ENCODE data around the gene CCDC12. TPM values are rescaled to one million over a fixed set of nuclear protein-coding genes. Genes with fewer than 3 reads are reported as not detected.

Gene CCDC12
- polyA plus RNA-seq, 4 donors = 59.7 to 84.5 (median 76.0) TPM

- no peak for DNase-seq
Measured at GRCh38 chr3:46908986-46909534, 67.5 kb downstream of the CCDC12 start.

DNA sequence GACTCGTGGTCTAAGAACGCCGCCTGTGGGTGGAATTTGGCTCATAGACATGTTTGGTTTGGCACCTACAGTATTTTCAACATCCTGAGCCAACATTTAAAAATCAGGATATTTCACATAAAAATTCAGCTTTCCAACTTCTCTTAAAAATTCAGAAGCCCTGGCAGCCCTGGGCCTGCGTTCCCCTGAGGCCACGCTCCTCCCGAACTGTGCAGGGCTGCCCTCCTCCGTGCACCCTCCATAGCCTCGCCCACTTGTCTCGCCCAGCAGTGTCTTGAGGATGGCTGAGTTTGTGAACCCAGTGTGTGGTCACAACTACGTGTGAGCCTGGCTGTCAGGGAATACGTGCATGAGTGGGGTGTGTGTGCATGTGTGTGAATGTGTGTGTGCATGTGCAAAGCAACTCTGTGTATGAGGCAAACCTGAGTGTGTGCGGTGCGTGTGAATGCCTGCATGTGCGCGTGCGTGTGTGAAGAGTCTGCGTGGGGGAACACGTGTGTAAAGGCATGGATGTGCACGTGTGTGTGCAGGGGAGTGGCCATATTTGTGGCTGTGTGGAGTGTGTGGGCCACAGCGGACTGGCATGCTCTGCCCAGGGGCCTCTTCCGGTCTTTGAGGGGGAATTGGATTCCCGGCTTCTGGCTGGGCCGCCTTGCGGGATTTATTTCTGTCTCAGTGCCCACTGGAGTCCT is 68.1 kb downstream of the CCDC12 start:
- FAIRE-seq (no peak), DNase-seq (no peak)
- H3K4me1 ChIP-seq (ENCODE audit: control insufficient read depth in 3 of 3, insufficient read depth in 2 of 3, low read depth in 1 of 3, low read length in 2 of 3) = peaks cover 0 to 10% (median 0%) of the 10 kb centered on the region in 3 donors
- H3K4me3 ChIP-seq (ENCODE audit: low read depth in 1 of 3, low read length in 3 of 3) = no peak overlapping the region
- no peak overlapping the region for H3K27ac ChIP-seq (ENCODE audit: low read depth in 1 of 3, low read length in 2 of 3)
- H3K9me3 ChIP-seq (ENCODE audit: control insufficient read depth in 2 of 2, insufficient read depth in 1 of 2, low read depth in 1 of 2, low read length in 1 of 2) = no peaks in the 10 kb centered on the region
- peaks cover 0 to under 1% (median 0%) of the 10 kb centered on the region in 3 donors for H3K36me3 ChIP-seq (ENCODE audit: control insufficient read depth in 3 of 3, insufficient read depth in 2 of 3, low read depth in 1 of 3, low read length in 3 of 3)
- 61 to 66% (median 63%) methylated on average over 24 of the region's 24 CpGs for WGBS, 3 donors
- H3K27me3 ChIP-seq (ENCODE audit: control insufficient read depth in 3 of 3, insufficient read depth in 3 of 3, low read length in 3 of 3) = no peaks in the 10 kb centered on the region

More at GRCh38 chr3:46908986-46909534, 67.5 kb downstream of the CCDC12 start:
- H3K4me3 ChIP-seq (ENCODE audit: low read depth in 1 of 3, low read length in 3 of 3) = no peak overlapping the region
- WGBS, 3 donors = 18 to 44% (median 35%) methylated on average over 7 to 8 of the region's 8 CpGs
- H3K36me3 ChIP-seq (ENCODE audit: control insufficient read depth in 3 of 3, insufficient read depth in 2 of 3, low read depth in 1 of 3, low read length in 3 of 3) = no peaks in the 10 kb centered on the region
- FAIRE-seq = no peak
- H3K9me3 ChIP-seq (ENCODE audit: control insufficient read depth in 2 of 2, insufficient read depth in 1 of 2, low read depth in 1 of 2, low read length in 1 of 2) = no peaks in the 10 kb centered on the region
- no peak overlapping the region for H3K27ac ChIP-seq (ENCODE audit: low read depth in 1 of 3, low read length in 2 of 3)
- peaks cover 0 to 10% (median 0%) of the 10 kb centered on the region in 3 donors for H3K4me1 ChIP-seq (ENCODE audit: control insufficient read depth in 3 of 3, insufficient read depth in 2 of 3, low read depth in 1 of 3, low read length in 2 of 3)
- no peaks in the 10 kb centered on the region for H3K27me3 ChIP-seq (ENCODE audit: control insufficient read depth in 3 of 3, insufficient read depth in 3 of 3, low read length in 3 of 3)

DNA sequence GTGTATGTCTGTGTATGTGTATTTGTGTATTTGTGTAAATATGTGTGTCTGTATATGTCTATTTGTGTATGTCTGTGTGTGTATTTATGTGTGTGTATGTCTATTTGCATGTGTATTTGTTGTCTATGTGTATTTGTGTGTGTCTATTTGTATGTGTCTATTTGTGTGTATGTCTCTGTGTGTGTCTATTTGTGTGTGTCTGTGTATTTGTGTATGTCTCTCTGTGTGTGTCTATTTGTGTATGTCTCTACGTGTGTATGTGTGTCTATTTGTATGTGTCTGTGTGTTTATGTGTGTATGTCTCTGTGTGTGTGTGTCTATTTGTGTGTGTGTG is 68.6 kb downstream of the CCDC12 start:
- H3K27me3 ChIP-seq (ENCODE audit: control insufficient read depth in 3 of 3, insufficient read depth in 3 of 3, low read length in 3 of 3) = no peaks in the 10 kb centered on the region
- no peak for DNase-seq
- WGBS, 3 donors = 29 to 58% (median 56%) methylated on average over 1 of the region's 1 CpG
- no peaks in the 10 kb centered on the region for H3K9me3 ChIP-seq (ENCODE audit: control insufficient read depth in 2 of 2, insufficient read depth in 1 of 2, low read depth in 1 of 2, low read length in 1 of 2)
- no peak overlapping the region for H3K27ac ChIP-seq (ENCODE audit: low read depth in 1 of 3, low read length in 2 of 3)
- FAIRE-seq = no peak
- peaks cover 0 to 10% (median 0%) of the 10 kb centered on the region in 3 donors for H3K4me1 ChIP-seq (ENCODE audit: control insufficient read depth in 3 of 3, insufficient read depth in 2 of 3, low read depth in 1 of 3, low read length in 2 of 3)
- no peak overlapping the region for H3K4me3 ChIP-seq (ENCODE audit: low read depth in 1 of 3, low read length in 3 of 3)
- peaks cover 0 to 2% (median 0%) of the 10 kb centered on the region in 3 donors for H3K36me3 ChIP-seq (ENCODE audit: control insufficient read depth in 3 of 3, insufficient read depth in 2 of 3, low read depth in 1 of 3, low read length in 3 of 3)

GRCh38 chr3:46907271-46907670 is 69.3 kb downstream of the CCDC12 start:
- no peak for DNase-seq
- 78 to 84% (median 82%) methylated on average over 12 of the region's 12 CpGs for WGBS, 3 donors
- no peak for FAIRE-seq
- Histone ChIP-seq H3K27me3 (ENCODE audit: control insufficient read depth in 3 of 3, insufficient read depth in 3 of 3, low read length in 3 of 3) (no peaks in the 10 kb centered on the region), H3K4me1 (ENCODE audit: control insufficient read depth in 3 of 3, insufficient read depth in 2 of 3, low read depth in 1 of 3, low read length in 2 of 3) (peaks cover 0 to 10% (median 0%) of the 10 kb centered on the region in 3 donors), H3K9me3 (ENCODE audit: control insufficient read depth in 2 of 2, insufficient read depth in 1 of 2, low read depth in 1 of 2, low read length in 1 of 2) (no peaks in the 10 kb centered on the region), H3K36me3 (ENCODE audit: control insufficient read depth in 3 of 3, insufficient read depth in 2 of 3, low read depth in 1 of 3, low read length in 3 of 3) (peaks cover 0 to 2% (median 0%) of the 10 kb centered on the region in 3 donors), H3K27ac (ENCODE audit: low read depth in 1 of 3, low read length in 2 of 3) (no peak overlapping the region), H3K4me3 (ENCODE audit: low read depth in 1 of 3, low read length in 3 of 3) (no peak overlapping the region)

DNA sequence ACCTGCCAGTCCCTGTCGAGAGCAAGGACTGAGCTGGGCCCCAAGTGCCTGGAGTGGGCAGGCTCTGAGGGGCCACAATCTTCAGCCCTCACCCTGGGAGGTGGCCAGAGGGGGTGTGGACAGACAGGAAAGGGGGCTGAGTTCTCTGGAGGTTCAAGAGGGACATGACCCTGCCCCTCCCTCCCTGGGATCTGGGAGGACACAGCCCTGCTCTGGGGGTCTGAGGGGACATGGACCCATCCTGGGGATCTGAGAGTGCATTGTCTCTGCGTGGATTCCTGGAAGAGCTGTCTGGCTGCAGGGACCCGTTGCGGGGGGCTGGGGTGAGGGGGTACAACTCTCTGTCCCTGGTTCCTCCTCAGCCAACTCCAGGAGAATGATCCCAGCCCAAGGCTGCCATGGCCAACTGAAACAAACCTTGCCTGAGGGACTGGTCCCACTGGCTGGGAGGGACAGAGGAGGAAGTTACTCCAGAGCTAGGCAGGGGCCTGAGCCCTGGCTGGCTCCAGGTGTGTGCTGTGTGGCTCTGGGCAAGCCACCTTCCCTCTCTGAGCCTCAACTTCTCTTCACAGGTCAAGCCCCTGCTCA is 70.0 kb downstream of the CCDC12 start:
- H3K4me1 ChIP-seq (ENCODE audit: control insufficient read depth in 3 of 3, insufficient read depth in 2 of 3, low read depth in 1 of 3, low read length in 2 of 3) = peaks cover 0 to 10% (median 0%) of the 10 kb centered on the region in 3 donors
- peaks cover 0 to 2% (median 0%) of the 10 kb centered on the region in 3 donors for H3K36me3 ChIP-seq (ENCODE audit: control insufficient read depth in 3 of 3, insufficient read depth in 2 of 3, low read depth in 1 of 3, low read length in 3 of 3)
- no peak overlapping the region for H3K27ac ChIP-seq (ENCODE audit: low read depth in 1 of 3, low read length in 2 of 3)
- no peak for DNase-seq
- H3K4me3 ChIP-seq (ENCODE audit: low read depth in 1 of 3, low read length in 3 of 3) = no peak overlapping the region
- no peaks in the 10 kb centered on the region for H3K9me3 ChIP-seq (ENCODE audit: control insufficient read depth in 2 of 2, insufficient read depth in 1 of 2, low read depth in 1 of 2, low read length in 1 of 2)
- WGBS, 3 donors = 72 to 84% (median 78%) methylated on average over 4 of the region's 4 CpGs
- H3K27me3 ChIP-seq (ENCODE audit: control insufficient read depth in 3 of 3, insufficient read depth in 3 of 3, low read length in 3 of 3) = no peaks in the 10 kb centered on the region
- FAIRE-seq = no peak

DNA sequence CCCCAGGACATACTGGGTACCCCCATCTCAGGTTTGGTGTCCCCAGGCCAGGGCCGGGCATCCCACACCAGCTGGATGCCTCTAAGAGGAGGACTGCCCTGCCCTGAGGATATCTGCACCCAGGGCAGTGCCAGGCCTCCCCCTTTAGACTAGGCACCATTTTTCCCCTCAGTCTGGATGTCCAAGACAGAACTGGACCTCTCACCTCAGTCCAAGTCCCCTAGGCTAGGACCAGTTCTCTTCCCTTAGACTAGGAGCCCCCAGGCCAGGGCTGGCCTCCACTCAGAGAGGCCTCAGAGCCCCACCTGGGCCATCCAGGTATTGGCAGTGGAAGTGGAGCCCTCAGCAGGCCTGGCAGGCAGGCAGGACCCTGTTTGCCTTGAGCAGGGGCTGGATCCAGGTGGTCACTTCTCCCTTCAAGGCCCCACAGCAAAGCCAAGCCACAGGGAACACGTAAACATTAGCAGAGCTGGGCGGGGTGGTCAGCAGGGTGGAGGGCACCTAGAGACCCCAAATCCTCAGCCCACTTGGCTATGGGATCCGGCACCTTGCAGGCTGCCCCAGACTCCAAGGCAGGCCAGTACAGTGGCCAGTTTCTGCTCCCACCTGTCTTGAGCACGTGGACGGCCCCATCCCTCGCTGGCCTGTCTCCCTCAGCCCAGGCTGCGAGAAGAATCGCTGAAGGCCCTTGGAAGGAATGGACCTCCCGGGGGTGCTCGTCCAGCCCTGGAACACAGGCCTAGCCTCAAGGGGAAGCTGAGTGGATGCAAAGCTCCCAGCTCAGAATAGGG is 70.7 kb downstream of the CCDC12 start:
- Histone ChIP-seq H3K4me1 (ENCODE audit: control insufficient read depth in 3 of 3, insufficient read depth in 2 of 3, low read depth in 1 of 3, low read length in 2 of 3) (peaks cover 0 to 10% (median 0%) of the 10 kb centered on the region in 3 donors), H3K27me3 (ENCODE audit: control insufficient read depth in 3 of 3, insufficient read depth in 3 of 3, low read length in 3 of 3) (no peaks in the 10 kb centered on the region), H3K9me3 (ENCODE audit: control insufficient read depth in 2 of 2, insufficient read depth in 1 of 2, low read depth in 1 of 2, low read length in 1 of 2) (no peaks in the 10 kb centered on the region), H3K4me3 (ENCODE audit: low read depth in 1 of 3, low read length in 3 of 3) (no peak overlapping the region), H3K36me3 (ENCODE audit: control insufficient read depth in 3 of 3, insufficient read depth in 2 of 3, low read depth in 1 of 3, low read length in 3 of 3) (peaks cover 0 to 2% (median 0%) of the 10 kb centered on the region in 3 donors), H3K27ac (ENCODE audit: low read depth in 1 of 3, low read length in 2 of 3) (no peak overlapping the region)
- DNase-seq (no peak), FAIRE-seq (no peak)
- WGBS, 3 donors = 87 to 89% (median 88%) methylated on average over 11 of the region's 11 CpGs

DNA sequence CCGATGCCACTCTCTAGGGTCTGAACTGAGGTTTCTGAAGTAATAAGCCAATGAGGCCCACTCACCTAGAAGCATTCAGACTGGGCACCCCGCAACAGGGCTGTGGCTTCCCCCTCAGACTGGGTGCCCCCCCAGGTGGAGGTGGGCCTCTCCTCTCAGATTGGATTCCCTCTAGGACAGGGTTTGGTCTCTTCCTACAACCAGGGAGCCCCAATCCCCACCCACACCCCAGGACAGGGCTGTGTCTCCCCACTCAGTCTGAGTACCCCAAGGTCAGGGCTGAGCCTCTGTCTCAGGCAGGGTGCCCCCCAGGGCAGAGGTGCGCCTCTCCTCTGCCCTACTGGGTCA is 71.4 kb downstream of the CCDC12 start:
- FAIRE-seq (no peak), DNase-seq (no peak)
- H3K27ac ChIP-seq (ENCODE audit: low read depth in 1 of 3, low read length in 2 of 3) = no peak overlapping the region
- no peak overlapping the region for H3K4me3 ChIP-seq (ENCODE audit: low read depth in 1 of 3, low read length in 3 of 3)
- 85 to 97% (median 94%) methylated on average over 3 of the region's 3 CpGs for WGBS, 3 donors
- peaks cover 0 to 2% (median 0%) of the 10 kb centered on the region in 3 donors for H3K36me3 ChIP-seq (ENCODE audit: control insufficient read depth in 3 of 3, insufficient read depth in 2 of 3, low read depth in 1 of 3, low read length in 3 of 3)
- H3K27me3 ChIP-seq (ENCODE audit: control insufficient read depth in 3 of 3, insufficient read depth in 3 of 3, low read length in 3 of 3) = no peaks in the 10 kb centered on the region
- peaks cover 0 to 10% (median 0%) of the 10 kb centered on the region in 3 donors for H3K4me1 ChIP-seq (ENCODE audit: control insufficient read depth in 3 of 3, insufficient read depth in 2 of 3, low read depth in 1 of 3, low read length in 2 of 3)
- no peaks in the 10 kb centered on the region for H3K9me3 ChIP-seq (ENCODE audit: control insufficient read depth in 2 of 2, insufficient read depth in 1 of 2, low read depth in 1 of 2, low read length in 1 of 2)

Measured in small intestine (tissue), 7 donors.